C4-2B (cell line): Measurements from ENCODE around the gene JAKMIP1.

Experiments
- ZFX ChIP-seq: fragments of 450-650 bp; IDR thresholded peaks from 2 replicates; pipeline ENCODE4 v1.6.1; 2017
- TF ChIP-seq, protein P1 (sequence below): fragments of 450-650 bp; conservative IDR thresholded peaks from 2 replicates; pipeline ENCODE4 v1.5.1; 2017; ENCODE audit warnings: mild to moderate bottlenecking

DNA sequence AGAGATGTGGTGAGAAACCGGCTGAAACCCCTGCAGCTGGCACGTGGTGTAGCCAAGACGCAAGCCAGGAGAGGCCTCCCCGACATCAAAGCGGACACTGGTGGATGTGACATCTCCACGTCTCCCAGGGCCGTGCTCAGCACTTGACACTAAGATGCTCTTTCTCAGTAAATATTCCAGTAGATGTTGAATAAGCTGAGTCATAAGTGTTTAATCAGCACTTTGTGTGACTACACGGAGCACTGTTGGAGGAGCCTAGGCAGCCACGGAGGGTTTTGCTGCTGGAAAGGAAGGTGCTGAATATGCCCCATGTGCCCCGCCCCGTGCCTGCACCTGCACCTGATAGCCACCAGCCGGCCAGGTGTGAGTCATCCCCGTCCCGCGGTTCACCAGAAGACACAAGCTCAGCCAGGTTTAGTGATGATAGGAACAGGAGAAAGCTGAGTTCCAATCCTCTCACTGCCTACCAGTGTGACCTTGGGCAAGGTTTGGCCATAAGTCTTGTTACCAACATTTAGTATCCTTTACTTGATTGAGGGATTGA is 153.1 kb downstream of the JAKMIP1 start:
- TF ChIP-seq, protein P1, sequence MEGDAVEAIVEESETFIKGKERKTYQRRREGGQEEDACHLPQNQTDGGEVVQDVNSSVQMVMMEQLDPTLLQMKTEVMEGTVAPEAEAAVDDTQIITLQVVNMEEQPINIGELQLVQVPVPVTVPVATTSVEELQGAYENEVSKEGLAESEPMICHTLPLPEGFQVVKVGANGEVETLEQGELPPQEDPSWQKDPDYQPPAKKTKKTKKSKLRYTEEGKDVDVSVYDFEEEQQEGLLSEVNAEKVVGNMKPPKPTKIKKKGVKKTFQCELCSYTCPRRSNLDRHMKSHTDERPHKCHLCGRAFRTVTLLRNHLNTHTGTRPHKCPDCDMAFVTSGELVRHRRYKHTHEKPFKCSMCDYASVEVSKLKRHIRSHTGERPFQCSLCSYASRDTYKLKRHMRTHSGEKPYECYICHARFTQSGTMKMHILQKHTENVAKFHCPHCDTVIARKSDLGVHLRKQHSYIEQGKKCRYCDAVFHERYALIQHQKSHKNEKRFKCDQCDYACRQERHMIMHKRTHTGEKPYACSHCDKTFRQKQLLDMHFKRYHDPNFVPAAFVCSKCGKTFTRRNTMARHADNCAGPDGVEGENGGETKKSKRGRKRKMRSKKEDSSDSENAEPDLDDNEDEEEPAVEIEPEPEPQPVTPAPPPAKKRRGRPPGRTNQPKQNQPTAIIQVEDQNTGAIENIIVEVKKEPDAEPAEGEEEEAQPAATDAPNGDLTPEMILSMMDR = no peak
- TF ChIP-seq ZFX = no peak
